Measurements from ENCODE around the gene PIGR.

DNA sequence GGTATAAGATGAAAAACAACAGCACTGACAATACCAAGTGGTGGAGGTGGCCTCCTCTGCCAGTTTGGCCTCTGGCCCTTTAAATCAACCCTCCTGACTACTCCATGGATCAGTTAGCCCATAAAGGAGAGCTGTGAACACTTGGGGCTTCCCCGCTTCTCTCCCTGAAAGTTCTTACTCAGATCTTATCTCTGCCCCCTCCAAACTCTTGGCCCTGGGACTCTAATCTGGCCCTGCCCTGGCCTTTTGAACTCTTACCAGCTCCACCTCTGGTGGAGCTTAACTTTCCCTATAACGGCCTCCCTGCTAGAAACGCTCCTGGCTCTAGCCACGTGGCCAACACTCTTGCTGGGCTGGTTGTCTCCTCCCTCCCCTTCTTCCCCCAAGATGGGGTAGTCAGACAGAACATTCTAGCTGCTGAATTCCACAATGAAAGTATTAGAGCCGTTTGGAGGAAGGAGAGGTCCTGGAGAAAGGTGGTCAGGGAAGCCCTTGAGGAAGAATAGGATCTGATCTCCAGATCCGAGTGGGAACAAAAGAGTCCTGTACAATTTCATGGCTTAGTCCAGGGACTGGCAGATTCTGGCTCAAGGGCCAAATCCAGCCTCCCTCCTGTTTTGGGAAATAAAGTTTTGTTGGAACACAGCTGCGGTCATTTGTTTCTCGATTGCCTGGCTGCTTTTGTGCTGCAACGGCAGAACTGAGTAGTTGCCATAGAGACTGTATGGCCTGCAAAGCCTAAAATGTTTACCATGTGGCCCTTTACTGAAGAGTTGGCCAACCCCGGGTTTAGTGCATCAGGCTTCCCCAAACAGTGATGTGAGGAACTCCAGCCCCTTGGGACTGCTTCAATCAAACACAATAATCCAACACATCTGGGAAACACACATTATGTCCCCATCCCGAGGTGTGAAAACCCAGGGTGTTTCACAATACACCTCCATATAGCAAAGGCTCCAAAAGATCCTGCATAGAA is 9.5 kb upstream of the PIGR start:
- TF ChIP-seq GATA3 (IDR thresholded peaks at IDR 0.05; ENCODE audit: low read depth, low read length) (no peak), GATA2 (IDR thresholded peaks at IDR 0.05; ENCODE audit: low read depth, low read length) (no peak)
